K562 (cell line): ENCODE data around the gene ANKRD65. TPM values are rescaled to one million over a fixed set of nuclear protein-coding genes. Genes with fewer than 3 reads are reported as not detected.

Experiments used
- BCL6 ChIP-seq: fragments of 250-450 bp; sonication (Bioruptor Pico); IDR thresholded peaks from 2 replicates; pipeline ENCODE4 v1.4.0; 2020
- CTBP1 ChIP-seq: fragments of 450-650 bp; IDR thresholded peaks from 2 replicates; pipeline ENCODE4 v1.6.1; 2016; ENCODE audit warnings: borderline replicate concordance
- ELK3 ChIP-seq: fragments of 450-650 bp; formaldehyde crosslinking; IDR thresholded peaks from 2 replicates; pipeline ENCODE4 v1.4.0; 2020; ENCODE audit warnings: mild to moderate bottlenecking
- GTF2F1 ChIP-seq: IDR thresholded peaks from 2 replicates; pipeline ENCODE4 v1.6.1; 2011; ENCODE audit warnings: low read depth, low read length, improper control_type of control experiment
- IRF1 ChIP-seq: sonication (generic); formaldehyde crosslinking; IDR thresholded peaks from 2 replicates; pipeline ENCODE4 v1.8.0; 2022; ENCODE audit warnings: missing genetic modification reagents, mild to moderate bottlenecking, borderline replicate concordance
- KLF6 ChIP-seq: fragments of 250-450 bp; sonication (Bioruptor Pico); IDR thresholded peaks from 2 replicates; pipeline ENCODE4 v1.4.0; 2020; ENCODE audit warnings: mild to moderate bottlenecking, moderate library complexity, borderline replicate concordance
- MCM3 ChIP-seq: fragments of 450-650 bp; IDR thresholded peaks from 2 replicates; pipeline ENCODE4 v1.6.1; 2016
- MGA ChIP-seq: fragments of 450-650 bp; IDR thresholded peaks from 2 replicates; pipeline ENCODE4 v1.6.1; 2016; ENCODE audit warnings: mild to moderate bottlenecking, moderate library complexity
- NFRKB ChIP-seq: fragments of 450-650 bp; IDR thresholded peaks from 2 replicates; pipeline ENCODE4 v1.6.1; 2016; ENCODE audit warnings: low read depth
- TFAM ChIP-seq: fragments of 250-450 bp; sonication (Bioruptor Pico); conservative IDR thresholded peaks from 2 replicates; pipeline ENCODE4 v1.5.0; 2021; ENCODE audit warnings: mild to moderate bottlenecking, moderate library complexity
- ZBTB2 ChIP-seq: fragments of 450-650 bp; IDR thresholded peaks from 2 replicates; pipeline ENCODE4 v1.6.1; 2016; ENCODE audit warnings: antibody characterized with exemption
- polyA plus RNA-seq, 8 experiments: library from polyadenylated mRNA; depleted of rRNA in 4 of 8; stranded (reverse) in 5 of 8; unstranded in 3 of 8; fragments of >200 nt; fragmentation: Nextera tagmentation in 2 of 8; fragmentation: Illumina TruSeq in 1 of 8; extraction: Ambion mirVana in 2 of 8; extraction: Trizol in 1 of 8; gene quantifications; 2 replicates each; pipeline versions ENCODE4 v1.2.1 to v1.2.3, GENCODE V29; 2011 to 2014; ENCODE audit warnings: inconsistent platforms in 1 of 8, missing spikeins in 1 of 8
- total RNA-seq, 7 experiments: library from RNA; depleted of rRNA in 6 of 7; stranded (reverse); fragments of >200 nt in 6 of 7; fragmentation: Illumina TruSeq in 2 of 7; extraction: Trizol in 2 of 7; gene quantifications; 2 replicates each; pipeline versions ENCODE4 v1.2.1 to v1.2.3, GENCODE V29; 2011 to 2021; ENCODE audit warnings: low replicate concordance in 1 of 7

The ANKRD65 gene
- total and polyA plus RNA-seq, 9 of the 15 experiments (the other 6 are each of a cell fraction or from before 2014, with no cell fraction given): not detected

GRCh38 chr1:1435106-1435903 lies 14.2 kb upstream of the ANKRD65 start, which contains the start of gene VWA1 (continued):
- TF ChIP-seq ZBTB2 (0 out of 2 replicates have a peak, but pooled peaks have one; percentile 48), BCL6 (CRISPR knock-in tag) (no peak), CTBP1 (peak; percentile 86; the same call in 1 of the 2 replicates), ELK3 (CRISPR knock-in tag) (no peak), MGA (no peak; the same call in 1 of the 2 replicates), TFAM (CRISPR knock-in tag) (no peak), KLF6 (CRISPR knock-in tag) (no peak), GTF2F1 (no peak), NFRKB (no peak), IRF1 (CRISPR knock-in tag) (no peak), MCM3 (no peak)
